NCI-H82 treated with DMSO at 0.1 percent for 48 hours (cell line): ENCODE results near the gene PAX2.

Experiments
- DNase-seq: peaks from one replicate; lab custom pipeline; 2025; ENCODE audit not compliant: unreplicated experiment; lab: John Stamatoyannopoulos, UW

Gene PAX2

GRCh38 chr10:100750291-100751210 is 5.2 kb downstream of the PAX2 start:
- DNase-seq, result no peak

DNA sequence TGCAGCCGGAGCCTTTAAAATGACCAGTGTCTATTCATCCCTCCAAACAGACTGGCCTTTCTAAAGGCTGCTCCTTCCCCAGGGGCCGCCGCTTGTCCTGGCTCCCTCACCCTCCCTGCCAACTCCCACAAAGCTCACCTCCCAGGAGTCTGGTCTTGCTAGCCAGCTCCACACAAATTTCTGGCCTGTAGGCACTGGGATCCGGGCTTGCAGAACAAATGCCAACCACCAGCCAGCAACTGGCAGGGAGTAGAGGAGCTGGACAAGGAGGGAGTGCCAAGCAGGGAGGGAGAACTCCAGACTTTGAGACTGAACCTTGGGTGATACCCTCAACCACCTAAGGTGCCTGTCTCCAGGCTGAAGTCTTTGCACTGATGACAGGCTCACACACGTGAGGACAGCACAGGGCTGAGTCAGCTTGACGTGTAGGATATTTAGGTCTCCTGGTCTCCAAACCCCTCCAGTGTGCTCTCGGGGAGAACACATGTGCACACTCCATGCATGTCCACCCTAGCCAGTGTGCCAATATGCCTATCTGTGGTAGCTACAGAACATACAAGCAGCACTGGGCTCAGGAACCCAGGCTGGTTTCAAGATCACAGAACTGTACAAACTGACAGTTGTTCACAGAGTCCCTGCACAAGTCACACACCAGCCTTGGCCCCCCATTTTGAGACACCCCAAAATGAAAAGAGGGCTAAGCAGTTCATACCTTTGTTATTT is 6.0 kb downstream of the PAX2 start:
- DNase-seq, result no peak

DNA sequence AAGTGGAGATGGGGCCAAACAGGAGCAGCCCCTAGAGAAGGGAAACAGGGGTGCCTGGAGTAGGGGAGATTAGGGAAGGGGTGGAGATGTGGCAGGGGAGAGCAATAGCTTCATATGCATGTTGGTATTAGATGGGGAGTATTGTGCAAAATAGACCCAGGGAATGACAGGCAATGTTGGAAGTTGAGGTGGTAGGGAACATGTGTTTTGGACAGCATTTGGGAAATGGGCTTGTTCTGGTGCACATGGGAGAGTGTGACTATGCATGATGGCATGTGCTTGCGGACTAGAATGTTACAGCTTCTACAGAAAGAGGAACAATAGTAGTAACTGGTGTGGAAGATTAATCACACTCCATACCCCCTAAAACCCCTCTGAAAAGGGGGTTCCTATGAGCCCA is 10.4 kb downstream of the PAX2 start:
- no peak for DNase-seq

DNA sequence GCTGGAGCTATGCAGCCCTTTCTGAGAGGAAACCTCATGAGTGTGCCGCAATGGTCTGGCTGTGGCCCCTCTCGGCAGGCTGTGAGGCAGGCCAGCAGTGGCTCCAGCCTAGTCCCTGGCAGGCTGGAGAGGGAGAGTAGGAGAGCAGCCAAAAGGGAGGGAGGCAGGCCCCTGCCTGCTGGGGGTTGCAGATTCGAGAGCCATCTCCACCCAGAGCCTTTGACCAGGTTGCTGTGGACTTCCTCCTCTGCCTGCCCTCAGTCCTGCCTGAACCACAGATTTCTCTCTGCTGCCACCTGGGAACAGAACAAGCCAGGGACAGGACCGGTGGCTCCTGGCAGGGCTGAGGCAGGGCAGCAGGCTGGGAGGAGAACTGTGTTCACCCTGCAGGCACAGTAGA is 13.9 kb downstream of the PAX2 start:
- DNase-seq, result no peak

- no peak for DNase-seq
These were observed 15.3 kb downstream of the PAX2 start for GRCh38 chr10:100760726-100761125.

GRCh38 chr10:100761191-100761590 is 15.8 kb downstream of the PAX2 start:
- DNase-seq, result no peak

DNA sequence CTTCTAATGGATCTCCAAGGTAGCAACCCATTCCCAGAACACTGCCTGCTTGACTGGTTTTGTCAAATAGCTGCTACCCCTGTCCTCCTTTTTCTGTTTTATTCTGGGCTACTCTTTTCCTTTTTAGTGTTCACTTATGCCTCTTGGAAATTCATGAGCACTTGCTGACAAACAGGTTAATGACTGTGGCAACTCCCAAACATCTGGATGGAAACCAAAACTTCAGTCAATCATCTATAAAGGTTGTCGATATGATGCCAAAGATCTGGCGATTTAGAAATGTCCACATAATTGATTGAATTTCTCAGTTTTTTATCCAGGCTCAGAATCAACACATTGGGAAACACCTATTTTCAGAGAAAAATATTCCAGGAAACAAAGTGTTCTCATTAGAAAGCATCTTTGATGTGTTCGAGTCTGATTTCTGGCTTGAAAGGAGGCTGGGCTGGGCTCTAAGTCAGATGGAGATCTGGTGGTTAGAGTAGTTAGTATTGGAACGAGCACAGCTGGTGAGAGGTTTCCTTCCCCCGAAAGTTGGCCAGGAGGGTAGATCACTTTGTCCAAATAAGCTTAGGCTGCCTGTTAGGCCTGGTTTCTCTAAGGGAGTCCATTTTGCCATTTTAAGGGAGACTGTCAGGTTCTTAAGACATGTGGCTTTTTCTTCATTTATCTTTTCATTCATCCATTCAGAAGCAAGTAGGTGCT is 17.8 kb downstream of the PAX2 start:
- no peak for DNase-seq

DNA sequence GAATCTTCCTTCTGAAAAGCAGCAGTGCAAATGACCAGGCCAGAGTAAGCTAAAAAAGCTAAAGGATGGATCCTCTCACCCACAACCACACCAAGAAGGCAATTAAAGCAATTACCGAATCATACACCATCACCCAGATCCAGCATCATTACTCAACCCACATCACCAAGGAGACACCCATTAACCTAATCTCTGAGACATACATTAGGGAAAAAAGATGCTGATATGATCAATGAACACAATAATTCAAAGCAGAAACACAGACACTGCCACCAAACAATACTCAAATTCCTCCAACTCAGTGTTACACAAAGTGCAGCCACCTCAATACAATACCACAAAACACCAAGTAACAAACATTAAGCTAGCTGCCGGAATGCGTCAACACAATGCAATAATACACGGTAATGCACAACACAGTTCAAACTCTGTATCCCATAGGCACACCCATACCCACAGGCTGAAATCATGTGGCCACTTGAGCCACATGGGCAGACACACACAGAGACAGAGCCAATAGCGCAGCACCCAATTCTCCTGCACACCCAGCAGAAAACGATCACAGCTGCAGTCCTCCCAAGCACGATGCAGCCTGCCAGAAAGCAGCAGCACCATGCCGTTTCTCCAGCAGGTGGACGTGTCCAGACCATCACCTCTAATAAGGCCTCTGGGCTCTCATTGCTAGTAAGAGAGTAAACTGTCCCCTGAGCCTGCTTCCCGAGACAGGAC is 21.5 kb downstream of the PAX2 start:
- DNase-seq, result no peak

- DNase-seq, result no peak
These were observed 22.0 kb downstream of the PAX2 start for GRCh38 chr10:100767422-100767775.

GRCh38 chr10:100769481-100769880 is 24.1 kb downstream of the PAX2 start:
- DNase-seq, result no peak

DNA sequence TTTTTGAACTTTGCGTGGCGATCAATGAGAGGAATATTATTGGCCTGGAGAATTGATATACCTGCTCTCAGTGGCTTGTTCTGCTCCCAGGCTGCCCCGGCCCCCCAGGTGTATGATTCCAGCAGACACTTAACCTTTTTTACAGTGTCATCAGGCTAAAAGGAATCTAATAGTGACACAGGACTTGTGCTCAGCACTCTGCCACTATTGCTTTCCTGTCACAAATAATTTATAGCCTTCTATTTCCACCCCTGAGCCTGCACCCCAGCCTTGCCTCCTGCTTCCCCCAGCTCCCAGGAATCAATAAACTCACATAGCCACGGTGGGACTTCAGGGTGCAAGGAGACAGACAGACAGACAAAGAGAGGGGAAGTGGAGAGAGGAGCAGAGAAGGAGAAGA is 28.3 kb downstream of the PAX2 start:
- DNase-seq, result no peak

- no peak for DNase-seq
These were observed 28.8 kb downstream of the PAX2 start for GRCh38 chr10:100774223-100774622.

DNA sequence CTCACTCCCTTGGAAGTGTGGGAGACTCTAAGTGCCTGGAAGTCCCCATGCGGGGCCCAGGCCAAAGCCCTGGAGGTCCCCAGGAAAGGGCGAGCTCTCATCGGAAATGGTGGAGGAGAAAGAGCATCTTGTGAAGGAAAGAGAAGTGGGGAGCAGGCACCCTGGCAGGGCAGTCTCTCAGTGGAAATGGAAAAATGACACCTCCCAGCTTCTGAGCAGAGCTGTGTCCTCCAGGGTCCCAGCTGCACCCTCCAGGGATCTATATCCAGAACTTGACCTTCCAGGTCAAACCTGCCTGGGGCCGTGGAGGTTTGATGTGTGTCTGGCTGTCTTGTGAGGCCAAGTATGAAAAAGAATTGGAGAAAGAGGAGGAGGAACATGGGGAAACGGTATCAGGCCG is 29.5 kb downstream of the PAX2 start:
- no peak for DNase-seq

DNA sequence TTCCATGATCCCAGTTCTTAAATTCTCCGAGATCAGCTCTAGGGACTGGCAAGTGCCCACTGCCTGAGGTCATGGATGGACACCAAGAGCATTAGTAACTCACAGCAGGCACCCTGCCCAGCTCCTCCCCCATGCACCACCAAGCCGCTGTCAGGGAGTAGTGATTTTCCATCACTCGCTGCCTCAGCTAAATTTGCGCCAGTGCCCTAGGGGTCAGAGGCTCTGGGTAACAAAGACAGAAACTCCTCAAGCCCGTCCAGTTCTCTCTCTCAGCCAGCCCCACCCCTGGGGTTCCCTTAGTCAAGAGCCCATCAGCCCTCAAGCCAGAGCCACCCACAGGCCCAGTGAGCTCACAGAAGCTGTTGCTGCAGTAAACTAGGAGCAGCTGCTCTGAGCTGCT is 30.0 kb downstream of the PAX2 start:
- DNase-seq, result no peak

GRCh38 chr10:100775871-100776270 is 30.5 kb downstream of the PAX2 start:
- DNase-seq, result no peak

DNA sequence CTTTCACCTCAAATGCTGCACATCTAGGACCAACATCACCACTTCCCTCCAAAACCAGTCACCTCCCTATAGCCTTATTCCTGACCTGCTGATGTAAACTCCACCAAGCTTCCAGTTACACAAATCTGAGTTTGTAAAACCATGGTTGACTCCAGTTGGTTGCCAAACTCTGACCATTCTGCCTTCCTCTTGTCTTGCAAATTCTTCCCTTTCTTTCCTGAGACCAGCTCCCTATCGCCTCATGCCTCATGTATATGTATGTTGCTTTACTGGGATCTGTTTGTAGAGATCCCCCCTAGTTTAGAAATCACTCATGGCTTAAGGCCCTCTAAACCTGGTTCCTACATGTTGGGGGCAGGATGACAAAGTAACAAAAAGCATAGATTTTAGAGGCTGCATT is 31.3 kb downstream of the PAX2 start:
- no peak for DNase-seq

- no peak for DNase-seq
These were observed 33.9 kb downstream of the PAX2 start for GRCh38 chr10:100779329-100779728.

DNA sequence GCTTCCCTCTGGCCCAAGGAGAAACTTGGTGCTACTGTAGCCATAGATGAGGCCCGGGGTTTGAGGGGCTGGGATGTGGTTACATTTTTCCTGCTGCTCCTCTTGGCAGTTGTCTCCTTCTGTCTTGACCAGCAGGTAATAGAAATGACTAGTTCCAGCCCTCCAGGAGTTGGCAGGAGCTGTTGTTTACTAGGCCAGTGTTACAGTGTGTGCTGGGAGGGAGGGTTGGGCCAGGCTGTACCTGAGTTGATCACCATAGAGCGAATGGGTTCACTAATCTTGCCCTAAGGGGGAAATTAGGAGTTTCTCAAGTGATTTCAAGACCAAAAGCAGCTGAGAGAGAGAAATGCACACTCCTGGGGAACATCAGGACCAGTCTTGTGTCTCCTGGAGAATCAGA is 34.9 kb downstream of the PAX2 start:
- DNase-seq, result no peak

DNA sequence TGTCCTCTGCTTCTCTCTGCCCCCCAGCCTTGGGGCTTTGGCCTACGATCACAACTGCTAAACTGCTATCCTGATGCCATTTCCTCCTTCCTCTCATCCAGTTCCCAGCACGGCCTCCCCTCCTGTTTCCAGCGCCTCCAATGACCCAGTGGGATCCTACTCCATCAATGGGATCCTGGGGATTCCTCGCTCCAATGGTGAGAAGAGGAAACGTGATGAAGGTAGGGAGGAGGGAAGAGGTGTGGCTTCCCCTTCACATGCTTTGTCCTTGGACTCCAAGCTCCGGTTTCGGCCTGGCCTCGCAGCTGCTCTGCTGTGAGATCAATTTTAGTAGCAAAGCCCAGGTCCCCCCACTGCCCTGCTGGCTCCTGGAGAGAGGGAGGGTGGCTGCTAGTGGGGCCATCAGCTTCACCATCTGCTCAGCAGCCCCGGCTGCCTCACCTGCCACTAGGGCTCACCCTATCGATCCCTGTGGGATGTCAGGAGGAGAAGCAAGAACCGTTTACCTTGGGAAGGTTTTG is 35.8 kb downstream of the PAX2 start:
- DNase-seq, result no peak

DNA sequence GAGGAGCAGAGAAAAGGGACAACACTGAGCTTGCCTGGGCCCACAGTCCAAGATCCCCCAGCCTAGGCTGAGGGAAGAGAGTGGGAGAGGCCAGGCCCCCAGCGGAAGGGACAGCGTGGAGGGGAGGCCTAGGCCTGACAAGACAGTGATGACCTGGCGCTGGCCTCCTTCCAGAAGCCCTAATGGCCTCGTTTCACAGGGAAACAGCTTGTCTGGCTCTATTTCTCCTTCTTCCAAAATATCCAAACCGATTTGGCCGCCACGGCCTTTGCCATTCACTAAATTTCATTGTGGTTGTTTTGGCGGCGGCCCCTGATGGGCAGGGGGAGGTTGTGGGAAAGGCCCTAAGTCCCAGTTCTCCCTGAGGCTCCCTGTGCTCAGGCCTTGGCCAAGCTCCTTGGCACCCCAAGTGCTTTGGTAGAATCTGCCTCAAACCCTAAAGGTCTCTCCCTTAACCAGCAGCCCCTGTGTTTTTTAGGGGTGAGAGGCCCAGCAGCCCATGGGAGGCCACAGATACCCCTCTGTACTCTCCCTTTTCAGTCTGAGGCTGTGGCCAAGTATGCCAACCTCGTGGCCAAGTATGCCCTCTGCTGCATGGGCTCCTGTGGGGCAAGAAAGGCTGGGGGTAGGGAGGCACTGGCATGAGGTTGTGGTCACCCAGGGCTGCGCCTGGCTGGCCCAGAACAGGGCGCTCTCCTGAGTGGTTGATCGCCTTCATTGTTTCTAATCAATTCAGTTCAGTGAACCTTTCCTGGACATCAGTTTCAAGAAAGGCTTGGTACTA is 37.3 kb downstream of the PAX2 start:
- DNase-seq, result no peak
